ENCODE data around the gene S100B. TPM values are rescaled to one million over a fixed set of nuclear protein-coding genes. Genes with fewer than 3 reads are reported as not detected.

The S100B gene
- total and polyA plus RNA-seq, 4 donors = 0.79 to 1.4 (median 1.1) TPM

GRCh38 chr21:46610018-46610701 lies 5.3 kb upstream of the S100B start:
- H3K9me3 ChIP-seq (ENCODE audit: control insufficient read depth in 4 of 4, low read length in 3 of 4) = peaks cover 0 to 7% (median 5%) of the 10 kb centered on the region in 4 donors
- H3K36me3 ChIP-seq (ENCODE audit: control insufficient read depth in 4 of 4, insufficient read depth in 3 of 4, low read depth in 1 of 4, low read length in 3 of 4) = no peaks in the 10 kb centered on the region
- WGBS = 73% methylated on average over 6 of the region's 6 CpGs

DNA sequence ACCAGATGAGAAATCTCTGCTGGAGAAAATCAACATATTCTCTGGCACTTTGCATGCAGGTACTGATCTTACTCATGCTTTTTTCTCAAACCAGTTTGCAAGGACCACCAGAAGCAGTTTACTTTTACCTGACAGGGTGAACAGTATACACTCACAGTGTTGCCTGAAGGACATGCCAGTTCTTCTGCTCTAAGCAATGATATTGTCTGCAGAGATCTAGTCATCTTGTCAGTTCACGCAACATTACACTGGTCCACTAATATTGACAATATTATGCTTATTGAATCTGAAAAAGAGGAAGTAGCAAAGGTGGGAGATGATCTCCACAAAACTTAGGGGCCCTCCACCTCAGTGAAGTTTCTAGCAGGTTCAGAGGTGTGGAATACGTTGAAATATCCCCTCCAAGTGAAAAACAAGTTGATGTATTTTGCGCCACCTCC lies 3.8 kb upstream of the S100B start:
- 80% methylated on average over 3 of the region's 3 CpGs for WGBS
- no peaks in the 10 kb centered on the region for H3K4me1 ChIP-seq (ENCODE audit: control insufficient read depth in 4 of 4, insufficient read depth in 4 of 4, low read length in 3 of 4)
- H3K36me3 ChIP-seq (ENCODE audit: control insufficient read depth in 4 of 4, insufficient read depth in 3 of 4, low read depth in 1 of 4, low read length in 3 of 4) = no peaks in the 10 kb centered on the region
- no peak overlapping the region for H3K27ac ChIP-seq (ENCODE audit: low read depth in 1 of 2, low read length in 2 of 2)
- peaks cover 0 to 7% (median 5%) of the 10 kb centered on the region in 4 donors for H3K9me3 ChIP-seq (ENCODE audit: control insufficient read depth in 4 of 4, low read length in 3 of 4)
- TF ChIP-seq ZBTB33 (IDR thresholded peaks at IDR 0.05) (no peak), YY1 (IDR thresholded peaks at IDR 0.05) (no peak), JUND (IDR thresholded peaks at IDR 0.05) (no peak)
- TF ChIP-seq, protein P1, sequence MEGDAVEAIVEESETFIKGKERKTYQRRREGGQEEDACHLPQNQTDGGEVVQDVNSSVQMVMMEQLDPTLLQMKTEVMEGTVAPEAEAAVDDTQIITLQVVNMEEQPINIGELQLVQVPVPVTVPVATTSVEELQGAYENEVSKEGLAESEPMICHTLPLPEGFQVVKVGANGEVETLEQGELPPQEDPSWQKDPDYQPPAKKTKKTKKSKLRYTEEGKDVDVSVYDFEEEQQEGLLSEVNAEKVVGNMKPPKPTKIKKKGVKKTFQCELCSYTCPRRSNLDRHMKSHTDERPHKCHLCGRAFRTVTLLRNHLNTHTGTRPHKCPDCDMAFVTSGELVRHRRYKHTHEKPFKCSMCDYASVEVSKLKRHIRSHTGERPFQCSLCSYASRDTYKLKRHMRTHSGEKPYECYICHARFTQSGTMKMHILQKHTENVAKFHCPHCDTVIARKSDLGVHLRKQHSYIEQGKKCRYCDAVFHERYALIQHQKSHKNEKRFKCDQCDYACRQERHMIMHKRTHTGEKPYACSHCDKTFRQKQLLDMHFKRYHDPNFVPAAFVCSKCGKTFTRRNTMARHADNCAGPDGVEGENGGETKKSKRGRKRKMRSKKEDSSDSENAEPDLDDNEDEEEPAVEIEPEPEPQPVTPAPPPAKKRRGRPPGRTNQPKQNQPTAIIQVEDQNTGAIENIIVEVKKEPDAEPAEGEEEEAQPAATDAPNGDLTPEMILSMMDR (IDR thresholded peaks at IDR 0.05; ENCODE audit: low read depth, low read length, missing input control) = no peak
- TF ChIP-seq, protein P2, sequence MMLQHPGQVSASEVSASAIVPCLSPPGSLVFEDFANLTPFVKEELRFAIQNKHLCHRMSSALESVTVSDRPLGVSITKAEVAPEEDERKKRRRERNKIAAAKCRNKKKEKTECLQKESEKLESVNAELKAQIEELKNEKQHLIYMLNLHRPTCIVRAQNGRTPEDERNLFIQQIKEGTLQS (IDR thresholded peaks at IDR 0.05) = no peak
- TF ChIP-seq, protein P3, sequence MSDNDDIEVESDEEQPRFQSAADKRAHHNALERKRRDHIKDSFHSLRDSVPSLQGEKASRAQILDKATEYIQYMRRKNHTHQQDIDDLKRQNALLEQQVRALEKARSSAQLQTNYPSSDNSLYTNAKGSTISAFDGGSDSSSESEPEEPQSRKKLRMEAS (IDR thresholded peaks at IDR 0.05) = no peak
- DNase-seq (ENCODE audit: low spot score) = no peak
- H3K9ac ChIP-seq (ENCODE audit: low read depth in 1 of 2, low read length in 2 of 2) = no peak overlapping the region
- H3K4me3 ChIP-seq (ENCODE audit: low read depth in 1 of 3, low read length in 3 of 3) = no peak overlapping the region
- no peaks in the 10 kb centered on the region for H3K27me3 ChIP-seq (ENCODE audit: control insufficient read depth in 4 of 4, insufficient read depth in 4 of 4, low read length in 3 of 4)

More at GRCh38 chr21:46610018-46610701, 5.3 kb upstream of the S100B start:
- H3K4me3 ChIP-seq (ENCODE audit: low read depth in 1 of 3, low read length in 3 of 3) = no peak overlapping the region
- no peak overlapping the region for H3K27ac ChIP-seq (ENCODE audit: low read depth in 1 of 2, low read length in 2 of 2)
- TF ChIP-seq SP1 (IDR thresholded peaks at IDR 0.05) (no peak), RXRA (IDR thresholded peaks at IDR 0.05) (no peak), EGR1 (IDR thresholded peaks at IDR 0.05; ENCODE audit: low read depth in 2 of 2) (no peak), GABPA (IDR thresholded peaks at IDR 0.05 in 1 of 2, conservative IDR thresholded peaks at IDR 0.05 in 1 of 2) (no peak), JUND (IDR thresholded peaks at IDR 0.05) (no peak), HNF4A (conservative IDR thresholded peaks at IDR 0.05) (no peak), TAF1 (conservative IDR thresholded peaks at IDR 0.05) (no peak), FOXA2 (IDR thresholded peaks at IDR 0.05) (no peak)
- no peak overlapping the region for H3K9ac ChIP-seq (ENCODE audit: low read depth in 1 of 2, low read length in 2 of 2)
- peak; percentile 17 for DNase-seq (ENCODE audit: low spot score)
- H3K4me1 ChIP-seq (ENCODE audit: control insufficient read depth in 4 of 4, insufficient read depth in 4 of 4, low read length in 3 of 4) = no peaks in the 10 kb centered on the region
- no peaks in the 10 kb centered on the region for H3K27me3 ChIP-seq (ENCODE audit: control insufficient read depth in 4 of 4, insufficient read depth in 4 of 4, low read length in 3 of 4)

DNA sequence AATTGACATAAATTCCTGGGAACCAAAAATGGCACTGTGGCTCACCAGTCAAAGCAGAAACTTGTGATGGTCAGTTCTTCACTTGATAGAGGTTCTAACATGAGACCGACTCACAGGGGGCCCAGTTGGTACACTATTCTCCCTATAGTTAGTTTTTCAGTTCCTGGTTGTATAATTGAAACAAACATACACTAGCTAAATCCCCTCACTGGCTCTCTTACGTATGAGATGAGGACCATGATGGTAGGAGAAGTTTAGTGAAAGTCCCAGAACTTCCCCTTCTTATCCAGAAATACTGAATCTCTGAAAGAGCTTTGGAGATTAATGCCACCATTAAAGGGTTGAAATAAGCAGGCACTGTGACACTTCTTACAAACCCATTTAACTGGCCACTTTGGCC lies 2.8 kb upstream of the S100B start:
- H3K27ac ChIP-seq (ENCODE audit: low read depth in 1 of 2, low read length in 2 of 2) = no peak overlapping the region
- peaks cover 0 to 7% (median 5%) of the 10 kb centered on the region in 4 donors for H3K9me3 ChIP-seq (ENCODE audit: control insufficient read depth in 4 of 4, low read length in 3 of 4)
- H3K27me3 ChIP-seq (ENCODE audit: control insufficient read depth in 4 of 4, insufficient read depth in 4 of 4, low read length in 3 of 4) = no peaks in the 10 kb centered on the region
- no peaks in the 10 kb centered on the region for H3K36me3 ChIP-seq (ENCODE audit: control insufficient read depth in 4 of 4, insufficient read depth in 3 of 4, low read depth in 1 of 4, low read length in 3 of 4)
- H3K4me3 ChIP-seq (ENCODE audit: low read depth in 1 of 3, low read length in 3 of 3) = no peak overlapping the region
- WGBS = 82% methylated on average over 2 of the region's 2 CpGs
- no peak for DNase-seq (ENCODE audit: low spot score)
- no peaks in the 10 kb centered on the region for H3K4me1 ChIP-seq (ENCODE audit: control insufficient read depth in 4 of 4, insufficient read depth in 4 of 4, low read length in 3 of 4)
- no peak overlapping the region for H3K9ac ChIP-seq (ENCODE audit: low read depth in 1 of 2, low read length in 2 of 2)
- TF ChIP-seq NR2F2 (IDR thresholded peaks at IDR 0.05) (no peak), JUND (IDR thresholded peaks at IDR 0.05) (no peak), EGR1 (IDR thresholded peaks at IDR 0.05; ENCODE audit: low read depth in 2 of 2) (no peak), FOXA1 (IDR thresholded peaks at IDR 0.05) (no peak), HNF4A (conservative IDR thresholded peaks at IDR 0.05) (no peak), TAF1 (conservative IDR thresholded peaks at IDR 0.05) (no peak), YY1 (IDR thresholded peaks at IDR 0.05) (no peak), SP1 (IDR thresholded peaks at IDR 0.05) (no peak), GABPA (IDR thresholded peaks at IDR 0.05 in 1 of 2, conservative IDR thresholded peaks at IDR 0.05 in 1 of 2) (no peak), FOXA2 (IDR thresholded peaks at IDR 0.05) (no peak)
- TF ChIP-seq, protein P2 (IDR thresholded peaks at IDR 0.05) = no peak
- TF ChIP-seq, protein P4, sequence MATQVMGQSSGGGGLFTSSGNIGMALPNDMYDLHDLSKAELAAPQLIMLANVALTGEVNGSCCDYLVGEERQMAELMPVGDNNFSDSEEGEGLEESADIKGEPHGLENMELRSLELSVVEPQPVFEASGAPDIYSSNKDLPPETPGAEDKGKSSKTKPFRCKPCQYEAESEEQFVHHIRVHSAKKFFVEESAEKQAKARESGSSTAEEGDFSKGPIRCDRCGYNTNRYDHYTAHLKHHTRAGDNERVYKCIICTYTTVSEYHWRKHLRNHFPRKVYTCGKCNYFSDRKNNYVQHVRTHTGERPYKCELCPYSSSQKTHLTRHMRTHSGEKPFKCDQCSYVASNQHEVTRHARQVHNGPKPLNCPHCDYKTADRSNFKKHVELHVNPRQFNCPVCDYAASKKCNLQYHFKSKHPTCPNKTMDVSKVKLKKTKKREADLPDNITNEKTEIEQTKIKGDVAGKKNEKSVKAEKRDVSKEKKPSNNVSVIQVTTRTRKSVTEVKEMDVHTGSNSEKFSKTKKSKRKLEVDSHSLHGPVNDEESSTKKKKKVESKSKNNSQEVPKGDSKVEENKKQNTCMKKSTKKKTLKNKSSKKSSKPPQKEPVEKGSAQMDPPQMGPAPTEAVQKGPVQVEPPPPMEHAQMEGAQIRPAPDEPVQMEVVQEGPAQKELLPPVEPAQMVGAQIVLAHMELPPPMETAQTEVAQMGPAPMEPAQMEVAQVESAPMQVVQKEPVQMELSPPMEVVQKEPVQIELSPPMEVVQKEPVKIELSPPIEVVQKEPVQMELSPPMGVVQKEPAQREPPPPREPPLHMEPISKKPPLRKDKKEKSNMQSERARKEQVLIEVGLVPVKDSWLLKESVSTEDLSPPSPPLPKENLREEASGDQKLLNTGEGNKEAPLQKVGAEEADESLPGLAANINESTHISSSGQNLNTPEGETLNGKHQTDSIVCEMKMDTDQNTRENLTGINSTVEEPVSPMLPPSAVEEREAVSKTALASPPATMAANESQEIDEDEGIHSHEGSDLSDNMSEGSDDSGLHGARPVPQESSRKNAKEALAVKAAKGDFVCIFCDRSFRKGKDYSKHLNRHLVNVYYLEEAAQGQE (IDR thresholded peaks at IDR 0.05) = no peak
- TF ChIP-seq, protein P3 (IDR thresholded peaks at IDR 0.05) = no peak
